Body of pancreas (tissue), 4 donors: ENCODE measurements around the gene NR6A1. TPM values are rescaled to one million over a fixed set of nuclear protein-coding genes. Genes with fewer than 3 reads are reported as not detected.

Source experiments
- ATAC-seq: fragments of 150-250 bp; one replicate; pipeline ENCODE4 v1.9.1; 2016
- DNase-seq, 4 donors: peaks; one replicate each; pipeline ENCODE4 v3.0.0-alpha.2; 2019
- H3K27ac ChIP-seq, 4 donors: fragments of 200-600 bp; sonication (generic); 1 replicate in 3 of 4; 2 replicates in 1 of 4; pipeline versions ENCODE4 v1.5.1 to v1.6.1; 2016 to 2019; ENCODE audit warnings: mild to moderate bottlenecking in 1 of 4, mixed read lengths in 1 of 4, moderate library complexity in 1 of 4
- H3K27me3 ChIP-seq, 2 donors: fragments of 200-600 bp; sonication (generic); one replicate each; pipeline ENCODE4 v1.6.0; 2016; ENCODE audit warnings: mild to moderate bottlenecking in 1 of 2
- H3K36me3 ChIP-seq, 2 donors: fragments of 200-600 bp; sonication (generic); replicated peaks in 1 of 2; 2 replicates each; pipeline ENCODE4 v1.5.1; 2016; ENCODE audit warnings: low read depth in 2 of 2; ENCODE audit not compliant: insufficient read depth in 1 of 2
- H3K4me1 ChIP-seq: fragments of 200-600 bp; sonication (generic); one replicate; pipeline ENCODE4 v1.6.0; 2016
- H3K4me3 ChIP-seq, 2 donors: fragments of 200-600 bp; sonication (generic); 1 replicate in 1 of 2; 2 replicates in 1 of 2; pipeline ENCODE4 v1.5.1; 2016 to 2019
- H3K9me3 ChIP-seq, 3 donors: fragments of 200-600 bp; sonication (generic); 1 replicate in 2 of 3; 2 replicates in 1 of 3; pipeline ENCODE4 v1.5.1; 2016
- CTCF ChIP-seq, 7 experiments: fragments of 450-650 bp in 4 of 7; fragments of 200-600 bp in 3 of 7; sonication (generic) in 3 of 7; IDR thresholded peaks; one replicate each; pipeline ENCODE4 v1.5.1; 2016 to 2019; ENCODE audit warnings: antibody characterized with exemption in 7 of 7
- POLR2A ChIP-seq, 3 donors: fragments of 450-650 bp; IDR thresholded peaks; one replicate each; pipeline ENCODE4 v1.6.1; 2016; ENCODE audit warnings: antibody characterized with exemption in 3 of 3, mild to moderate bottlenecking in 2 of 3
- WGBS, 2 donors: methylation state at CpG; one replicate each; pipeline ENCODE4 v1.1.5; 2017; 5-methylcytosine and 5-hydroxymethylcytosine counted together
- intact Hi-C: fragments of 100-400 bp; cut with DNase I; formaldehyde crosslinking; loops from one replicate; pipeline ENCODE4 v1.15.1; 2023
- total RNA-seq, 2 donors: library from RNA; depleted of rRNA; stranded (reverse); fragments of >200 nt; gene quantifications; one replicate each; pipeline ENCODE4 v1.1.0, GENCODE V29; 2016

NR6A1 gene
- total RNA-seq, 2 donors from 2014 or later, result 3.3 to 3.9 TPM

GRCh38 chr9:124721109-124721906 is 49.8 kb downstream of the NR6A1 start:
- peak overlapping the region in 2 of 4 donors; percentile 22 to 23 for H3K27ac ChIP-seq
- no peaks in the 10 kb centered on the region for H3K36me3 ChIP-seq
- peaks cover 26% of the 10 kb centered on the region for H3K4me1 ChIP-seq
- DNase-seq (no peak), ATAC-seq (no peak)
- 39 to 42% methylated on average over 5 of the region's 5 CpGs for WGBS, 2 donors
- H3K9me3 ChIP-seq, result no peaks in the 10 kb centered on the region
- TF ChIP-seq CTCF (IDR thresholded peaks at IDR 0.05) (no peak), POLR2A (IDR thresholded peaks at IDR 0.05) (no peak)
- no peaks in the 10 kb centered on the region for H3K27me3 ChIP-seq
- H3K4me3 ChIP-seq, result no peak overlapping the region
- intact Hi-C loops, result no loop called here

- no peak overlapping the region for H3K4me3 ChIP-seq
- DNase-seq (no peak), ATAC-seq (no peak)
- TF ChIP-seq CTCF (IDR thresholded peaks at IDR 0.05) (no peak), POLR2A (IDR thresholded peaks at IDR 0.05) (no peak)
- H3K4me1 ChIP-seq, result peaks cover 25% of the 10 kb centered on the region
- H3K27ac ChIP-seq, result peak overlapping the region in 2 of 4 donors; percentile 22 to 23
- intact Hi-C loops, result no loop called here
- H3K27me3 ChIP-seq, result no peaks in the 10 kb centered on the region
- no peaks in the 10 kb centered on the region for H3K9me3 ChIP-seq
- no peaks in the 10 kb centered on the region for H3K36me3 ChIP-seq
- 47 to 51% methylated on average over 3 of the region's 3 CpGs for WGBS, 2 donors
Observed at GRCh38 chr9:124720429-124721108, 50.5 kb downstream of the NR6A1 start.

- ATAC-seq (no peak), DNase-seq (no peak)
- intact Hi-C loops, result no loop called here
- Histone ChIP-seq H3K4me1 (peaks cover 9% of the 10 kb centered on the region), H3K9me3 (no peaks in the 10 kb centered on the region), H3K27me3 (no peaks in the 10 kb centered on the region), H3K36me3 (no peaks in the 10 kb centered on the region), H3K27ac (no peak overlapping the region), H3K4me3 (no peak overlapping the region)
- 85 to 91% methylated on average over 6 of the region's 6 CpGs for WGBS, 2 donors
- TF ChIP-seq CTCF (IDR thresholded peaks at IDR 0.05), result no peak
- no peak for TF ChIP-seq POLR2A (IDR thresholded peaks at IDR 0.05)
Observed at GRCh38 chr9:124718928-124719327, 52.2 kb downstream of the NR6A1 start.

GRCh38 chr9:124717597-124717996 is 53.5 kb downstream of the NR6A1 start:
- no peaks in the 10 kb centered on the region for H3K9me3 ChIP-seq
- DNase-seq (no peak), ATAC-seq (no peak)
- H3K4me1 ChIP-seq, result peaks cover 9% of the 10 kb centered on the region
- TF ChIP-seq CTCF (IDR thresholded peaks at IDR 0.05) (no peak), POLR2A (IDR thresholded peaks at IDR 0.05) (no peak)
- H3K27ac ChIP-seq, result no peak overlapping the region
- no peaks in the 10 kb centered on the region for H3K36me3 ChIP-seq
- intact Hi-C loops, result no loop called here
- no peaks in the 10 kb centered on the region for H3K27me3 ChIP-seq
- no peak overlapping the region for H3K4me3 ChIP-seq
- 86 to 91% methylated on average over 2 of the region's 2 CpGs for WGBS, 2 donors
